H1 (cell line): Measurements from ENCODE around the gene CEACAM6. TPM values are rescaled to one million over a fixed set of nuclear protein-coding genes. Genes with fewer than 3 reads are reported as not detected.

Source experiments
- CTCF ChIA-PET: fragments of 300-600 bp; sonication (Branson Sonifier 250); formaldehyde crosslinking; loops from one replicate; lab custom pipeline; 2021; ENCODE audit not compliant: partially characterized antibody; lab: Charles Lee
- POLR2A ChIA-PET: fragments of 300-600 bp; sonication (Branson Sonifier 250); formaldehyde crosslinking; loops from one replicate; lab custom pipeline; 2021; ENCODE audit warnings: inconsistent platforms; ENCODE audit not compliant: partially characterized antibody; lab: Charles Lee
- DNase-seq, 2 experiments: peaks; one replicate each; pipeline versions ENCODE4 v3.0.0 to v3.0.0-alpha.2; 2010 to 2022; ENCODE audit warnings: low spot score in 2 of 2, low read depth in 1 of 2, mixed read lengths in 1 of 2
- FAIRE-seq: peaks from 2 replicates; lab custom pipeline; 2011; peaks lifted over from hg19 to GRCh38; lab: Jason Lieb, UNC
- H2AFZ ChIP-seq: 2 replicates; pipeline ENCODE4 v1.8.1; 2012; ENCODE audit warnings: low read length, inconsistent platforms
- H2AK5ac ChIP-seq: 2 replicates; pipeline ENCODE4 v1.6.1; 2013; ENCODE audit warnings: low read depth, low read length
- H2BK120ac ChIP-seq: replicated peaks from 2 replicates; pipeline ENCODE3; 2013; ENCODE audit warnings: low read depth, low read length, inconsistent platforms
- H2BK12ac ChIP-seq: 2 replicates; pipeline ENCODE4 v1.6.1; 2013; ENCODE audit warnings: low read depth, low read length
- H2BK15ac ChIP-seq: 2 replicates; pipeline ENCODE4 v1.6.1; 2013; ENCODE audit warnings: low read length
- H2BK20ac ChIP-seq: 2 replicates; pipeline ENCODE4 v1.6.1; 2013; ENCODE audit warnings: low read length
- H2BK5ac ChIP-seq: 2 replicates; pipeline ENCODE4 v1.6.1; 2013; ENCODE audit warnings: low read depth, low read length
- H3K14ac ChIP-seq: 2 replicates; pipeline ENCODE4 v1.6.1; 2013; ENCODE audit warnings: inconsistent platforms; ENCODE audit not compliant: insufficient read length
- H3K18ac ChIP-seq: 2 replicates; pipeline ENCODE4 v1.6.1; 2013; ENCODE audit warnings: low read length; ENCODE audit errors: extremely low read depth
- H3K23ac ChIP-seq: 2 replicates; pipeline ENCODE4 v1.6.1; 2013; ENCODE audit warnings: inconsistent platforms; ENCODE audit not compliant: insufficient read length
- H3K23me2 ChIP-seq: 2 replicates; pipeline ENCODE4 v1.6.1; 2013; ENCODE audit warnings: low read depth, low read length
- H3K27ac ChIP-seq: 2 replicates; pipeline ENCODE4 v1.6.1; 2011; ENCODE audit warnings: low read depth, low read length, inconsistent platforms
- H3K27me3 ChIP-seq, 4 experiments: replicated peaks in 1 of 4; 1 replicate in 1 of 4; 2 replicates in 3 of 4; pipeline versions ENCODE4 v1.6.1 to v1.8.1; 2011 to 2013; ENCODE audit warnings: low read length in 3 of 4, mild to moderate bottlenecking in 3 of 4, inconsistent platforms in 2 of 4, mixed read lengths in 2 of 4, moderate library complexity in 1 of 4; ENCODE audit not compliant: control insufficient read depth in 3 of 4, insufficient read depth in 3 of 4; ENCODE audit errors: extremely low read depth in 1 of 4
- H3K36me3 ChIP-seq, 4 experiments: 2 replicates each; pipeline versions ENCODE4 v1.6.1 to v1.8.1; 2011 to 2013; ENCODE audit warnings: mild to moderate bottlenecking in 4 of 4, low read length in 3 of 4, moderate library complexity in 2 of 4, control low read depth in 1 of 4, inconsistent platforms in 1 of 4; ENCODE audit not compliant: insufficient read depth in 4 of 4, control insufficient read depth in 2 of 4
- H3K4ac ChIP-seq: replicated peaks from 2 replicates; pipeline ENCODE3; 2013; ENCODE audit warnings: low read length, low read depth, mixed read lengths, inconsistent platforms; ENCODE audit not compliant: insufficient read length
- H3K4me1 ChIP-seq, 4 experiments: replicated peaks in 1 of 4; 1 replicate in 1 of 4; 2 replicates in 3 of 4; pipeline versions ENCODE4 v1.6.1 to v1.8.1; 2011 to 2013; ENCODE audit warnings: low read length in 3 of 4, inconsistent platforms in 2 of 4, mixed read lengths in 1 of 4; ENCODE audit not compliant: insufficient read depth in 4 of 4, control insufficient read depth in 3 of 4
- H3K4me2 ChIP-seq, 2 experiments: 2 replicates each; pipeline versions ENCODE4 v1.6.1 to v1.8.1; 2011 to 2013; ENCODE audit warnings: low read depth in 2 of 2, low read length in 2 of 2, control low read depth in 1 of 2, inconsistent platforms in 1 of 2, mild to moderate bottlenecking in 1 of 2; ENCODE audit not compliant: insufficient read depth in 1 of 2
- H3K4me3 ChIP-seq, 4 experiments: fragments of 200-600, 300-600 bp in 1 of 4; sonication (generic), shearing (Covaris generic), sonication (Bioruptor Twin) in 1 of 4; 2 replicates each; pipeline versions ENCODE4 v1.5.1 to v1.8.1; 2011 to 2016; ENCODE audit warnings: low read length in 4 of 4, low read depth in 3 of 4, control low read depth in 2 of 4, inconsistent platforms in 2 of 4, mild to moderate bottlenecking in 2 of 4, mixed read lengths in 1 of 4, moderate library complexity in 1 of 4; ENCODE audit not compliant: insufficient read depth in 2 of 4; ENCODE audit errors: extremely low read depth in 1 of 4
- H3K56ac ChIP-seq: replicated peaks from 2 replicates; pipeline ENCODE3; 2013; ENCODE audit warnings: low read depth, mild to moderate bottlenecking, mixed read lengths, low read length, inconsistent platforms; ENCODE audit not compliant: insufficient read length
- H3K79me1 ChIP-seq: 2 replicates; pipeline ENCODE4 v1.6.1; 2013; ENCODE audit warnings: low read depth, low read length, control low read depth
- H3K79me2 ChIP-seq, 2 experiments: 2 replicates each; pipeline versions ENCODE4 v1.6.1 to v1.8.1; 2012 to 2013; ENCODE audit warnings: low read length in 2 of 2, mild to moderate bottlenecking in 2 of 2, inconsistent platforms in 1 of 2; ENCODE audit not compliant: insufficient read depth in 2 of 2, control insufficient read depth in 1 of 2
- H3K9ac ChIP-seq, 4 experiments: replicated peaks in 1 of 4; 1 replicate in 1 of 4; 2 replicates in 3 of 4; pipeline versions ENCODE4 v1.6.1 to v1.8.1; 2011 to 2013; ENCODE audit warnings: low read depth in 3 of 4, low read length in 3 of 4, control low read depth in 2 of 4, mild to moderate bottlenecking in 2 of 4, moderate library complexity in 2 of 4, inconsistent platforms in 1 of 4; ENCODE audit errors: extremely low read depth in 1 of 4
- H3K9me3 ChIP-seq, 2 experiments: 2 replicates each; pipeline versions ENCODE4 v1.6.1 to v1.8.1; 2012 to 2013; ENCODE audit warnings: mild to moderate bottlenecking in 2 of 2, moderate library complexity in 2 of 2, control low read depth in 1 of 2, inconsistent platforms in 1 of 2, low read depth in 1 of 2, low read length in 1 of 2, mixed read lengths in 1 of 2; ENCODE audit not compliant: insufficient read depth in 2 of 2
- H4K20me1 ChIP-seq, 2 experiments: replicated peaks in 1 of 2; 2 replicates each; pipeline versions ENCODE3 to v1.8.1; 2011 to 2013; ENCODE audit warnings: inconsistent platforms in 2 of 2, low read length in 2 of 2, mild to moderate bottlenecking in 1 of 2; ENCODE audit not compliant: insufficient read depth in 2 of 2, control insufficient read depth in 1 of 2
- H4K5ac ChIP-seq: 2 replicates; pipeline ENCODE4 v1.6.1; 2013; ENCODE audit warnings: low read length, low read depth, mixed read lengths, inconsistent platforms; ENCODE audit not compliant: insufficient read length
- H4K8ac ChIP-seq: 2 replicates; pipeline ENCODE4 v1.8.0; 2013; ENCODE audit warnings: mild to moderate bottlenecking, moderate library complexity, low read length, inconsistent platforms; ENCODE audit not compliant: insufficient read depth; ENCODE audit errors: extremely low read depth
- H4K91ac ChIP-seq: replicated peaks from 2 replicates; pipeline ENCODE3; 2013; ENCODE audit warnings: low read length, mixed read lengths, inconsistent platforms; ENCODE audit not compliant: insufficient read length
- CBX5 ChIP-seq: fragments of 300-800, 300-1000 bp; sonication (generic); IDR thresholded peaks from 2 replicates; pipeline ENCODE4 v1.7.1; 2016; ENCODE audit warnings: antibody characterized with exemption, low read length, low read depth
- EGR1 ChIP-seq: IDR thresholded peaks from 2 replicates; pipeline ENCODE4 v1.6.1; 2011; ENCODE audit warnings: low read depth, low read length, borderline replicate concordance
- JUN ChIP-seq: IDR thresholded peaks from 2 replicates; pipeline ENCODE4 v1.6.1; 2011; ENCODE audit warnings: low read depth, mild to moderate bottlenecking, improper control_type of control experiment, low read length
- KDM1A ChIP-seq: fragments of 200-600, 300-600 bp; sonication (generic); IDR thresholded peaks from 2 replicates; pipeline ENCODE4 v1.7.1; 2016; ENCODE audit warnings: mild to moderate bottlenecking, low read length, borderline replicate concordance
- NRF1 ChIP-seq: IDR thresholded peaks from 2 replicates; pipeline ENCODE4 v1.6.1; 2011; ENCODE audit warnings: mild to moderate bottlenecking, low read depth, low read length, improper control_type of control experiment
- POU5F1 ChIP-seq: IDR thresholded peaks from 2 replicates; pipeline ENCODE4 v1.6.1; 2011; ENCODE audit warnings: low read depth, mild to moderate bottlenecking, low read length, moderate library complexity
- SIRT6 ChIP-seq: IDR thresholded peaks from one replicate; pipeline ENCODE4 v1.7.1; 2012; ENCODE audit warnings: low read length, inconsistent platforms
- TAF1 ChIP-seq: IDR thresholded peaks from 2 replicates; pipeline ENCODE4 v1.6.1; 2011; ENCODE audit warnings: mild to moderate bottlenecking, low read depth, low read length
- TEAD4 ChIP-seq: IDR thresholded peaks from 2 replicates; pipeline ENCODE4 v1.6.1; 2012; ENCODE audit warnings: low read depth, low read length, inconsistent platforms, mixed read lengths
- YY1 ChIP-seq: IDR thresholded peaks from 2 replicates; pipeline ENCODE4 v1.6.1; 2011; ENCODE audit warnings: low read depth, mild to moderate bottlenecking, low read length
- WGBS, 2 experiments: shearing (Covaris generic) in 1 of 2; methylation state at CpG; one replicate each; pipeline versions ENCODE4 v1.1.6 to v1.1.7; 2013 to 2015; ENCODE audit warnings: low lambda C conversion rate in 2 of 2, mixed read lengths in 2 of 2, inconsistent platforms in 1 of 2, low coverage in 1 of 2, missing lambda C conversion rate in 1 of 2; ENCODE audit not compliant: insufficient replicate concordance in 2 of 2, insufficient coverage in 1 of 2, insufficient read length in 1 of 2; ENCODE audit errors: extremely low coverage in 1 of 2, missing lambda C conversion rate in 1 of 2; 5-methylcytosine and 5-hydroxymethylcytosine counted together
- long read RNA-seq, 2 experiments: library from RNA in 1 of 2; library from capped mRNA in 1 of 2; stranded (forward); transcript quantifications; one replicate each; pipeline ENCODE4 v2.0.0, GENCODE V29; 2021; ENCODE audit warnings: inconsistent platforms in 1 of 2
- polyA minus RNA-seq, 3 experiments: library from RNA; depleted of rRNA, polyadenylated mRNA; stranded (reverse); fragments of >200 nt; gene quantifications; 1 replicate in 2 of 3; 2 replicates in 1 of 3; pipeline ENCODE4 v1.2.3, GENCODE V29; 2011
- polyA plus RNA-seq, 7 experiments: library from polyadenylated mRNA; depleted of rRNA in 3 of 7; stranded (reverse) in 5 of 7; unstranded in 2 of 7; fragments of >200 nt in 5 of 7; fragments of 200-250 nt in 2 of 7; gene quantifications; 1 replicate in 5 of 7; 2 replicates in 1 of 7; 4 replicates in 1 of 7; pipeline versions ENCODE4 v1.2.1 to v1.2.3, GENCODE V29; 2011 to 2013; ENCODE audit warnings: missing spikeins in 2 of 7, mixed read lengths in 2 of 7
- total RNA-seq: library from RNA; stranded (reverse); fragmentation: NEBNext Ultra II Directional; extraction: Animal tissue kit (Norgen Biotek cat#: 25700); gene quantifications from 2 replicates; pipeline ENCODE4 v1.2.1, GENCODE V29; 2021

The CEACAM6 gene
- total RNA-seq (not detected in 2 replicates), polyA plus RNA-seq (2011; rRNA removed) (not detected in 2 replicates), polyA minus RNA-seq (2011; rRNA and poly(A)+ RNA removed) (not detected in 2 replicates)
- not detected for polyA plus RNA-seq (2011; cell fraction: cytosol; rRNA removed)
- not detected for polyA plus RNA-seq (2011; cell fraction: nucleus; rRNA removed)
- not detected in 4 replicates for polyA plus RNA-seq (2012, experiment 1 of 2)
- not detected for polyA plus RNA-seq (2012, experiment 2 of 2)
- polyA plus RNA-seq (2013, experiment 1 of 2), result not detected
- polyA plus RNA-seq (2013, experiment 2 of 2), result not detected
- polyA minus RNA-seq (2011; cell fraction: cytosol; rRNA and poly(A)+ RNA removed), result not detected
- polyA minus RNA-seq (2011; cell fraction: nucleus; rRNA and poly(A)+ RNA removed), result not detected
- long read RNA-seq, experiment 1, result 0 reads
- long read RNA-seq, experiment 2, result 0 reads

DNA sequence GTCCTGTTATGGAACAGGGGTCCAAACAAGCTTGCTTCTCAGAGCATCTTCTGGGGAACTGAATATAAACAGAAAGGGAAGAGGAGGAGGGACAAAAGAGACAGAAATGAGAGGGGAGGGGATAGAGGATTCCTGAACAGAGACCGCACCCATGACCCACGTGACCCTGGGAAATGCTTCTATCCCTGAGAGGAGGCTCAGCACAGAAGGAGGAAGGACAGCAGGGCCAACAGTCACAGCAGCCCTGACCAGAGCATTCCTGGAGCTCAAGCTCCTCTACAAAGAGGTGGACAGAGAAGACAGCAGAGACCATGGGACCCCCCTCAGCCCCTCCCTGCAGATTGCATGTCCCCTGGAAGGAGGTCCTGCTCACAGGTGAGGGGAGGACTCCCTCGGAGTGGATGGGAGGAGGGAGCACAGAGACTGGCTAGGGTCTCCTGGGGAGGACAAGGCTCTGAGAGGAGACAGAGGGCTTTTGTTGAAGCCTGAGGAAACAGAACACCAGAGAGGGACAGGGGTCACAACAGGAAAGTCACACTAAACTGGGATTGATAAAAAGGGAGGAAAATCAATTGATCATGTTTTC lies at the start of gene CEACAM6:
TSS of gene CEACAM6 (plus strand) at position 203 of the 586 bp plus-strand sequence. CDS start at position 312, 109 bp downstream.
- H4K20me1 ChIP-seq, result no peaks in the 10 kb centered on the region
- no peak within 1 kb of the TSS for H3K9ac ChIP-seq
- no peak within 1 kb of the TSS for H2BK12ac ChIP-seq
- FAIRE-seq (no peak), DNase-seq (no peak)
- no peaks in the 10 kb centered on the region for H3K36me3 ChIP-seq
- no peak within 1 kb of the TSS for H2BK120ac ChIP-seq
- no peak within 1 kb of the TSS for H2AFZ ChIP-seq
- H4K8ac ChIP-seq, result no peak within 1 kb of the TSS
- H3K23ac ChIP-seq, result no peak within 1 kb of the TSS
- H2BK20ac ChIP-seq, result no peak within 1 kb of the TSS
- no peaks in the 10 kb centered on the region for H3K4me1 ChIP-seq
- 40% methylated on average over 3 of the region's 3 CpGs; no CpG with 5 or more reads in 1 of the 2 experiments for WGBS, 2 experiments
- no peak within 1 kb of the TSS for H2BK15ac ChIP-seq
- no peak within 1 kb of the TSS for H3K27ac ChIP-seq
- H4K5ac ChIP-seq, result no peak within 1 kb of the TSS
- H3K23me2 ChIP-seq, result no peaks in the 10 kb centered on the region
- H3K4ac ChIP-seq, result no peak within 1 kb of the TSS
- no peaks in the 10 kb centered on the region for H3K79me1 ChIP-seq
- no peak for TF ChIP-seq TAF1
- TF ChIP-seq YY1, result no peak
- TF ChIP-seq SIRT6, result no peak
- TF ChIP-seq JUN, result no peak
- TF ChIP-seq NRF1, result no peak
- no peak for TF ChIP-seq POU5F1
- no peak for TF ChIP-seq TEAD4
- no peak for TF ChIP-seq KDM1A
- TF ChIP-seq CBX5, result no peak
- TF ChIP-seq EGR1, result no peak
- no peak within 1 kb of the TSS for H3K56ac ChIP-seq
- H3K4me3 ChIP-seq, result no peak within 1 kb of the TSS
- no peak within 1 kb of the TSS for H2BK5ac ChIP-seq
- H4K91ac ChIP-seq, result no peak within 1 kb of the TSS
- CTCF ChIA-PET, result interaction anchor here (0.8 to 3.0 kb wide), 4 partner anchors 9 to 81 kb away, joined by 3 to 13 read pairs (median 6); no protein-coding TSS in a partner anchor
- no peak within 1 kb of the TSS for H3K18ac ChIP-seq
- POLR2A ChIA-PET, result no interaction called here
- no peak within 1 kb of the TSS for H3K14ac ChIP-seq
- no peak within 1 kb of the TSS for H3K4me2 ChIP-seq
- no peak within 1 kb of the TSS for H2AK5ac ChIP-seq
- H3K27me3 ChIP-seq, result no peaks in the 10 kb centered on the region
- H3K79me2 ChIP-seq, result no peaks in the 10 kb centered on the region
- peaks cover 35 to 77% of the 10 kb centered on the region in 2 experiments for H3K9me3 ChIP-seq
